ENCODE measurements around the gene GAS7.
A peak's percentile ranks its signal among the peaks of the same experiment; 100 is the strongest.

Gene GAS7

GRCh38 chr17:9991796-9992195, 206.6 kb downstream of the GAS7 start:
- no peak overlapping the region for H3K4me3 ChIP-seq (replicated peaks; ENCODE audit: low read depth, low read length)
- TF ChIP-seq, protein P1, sequence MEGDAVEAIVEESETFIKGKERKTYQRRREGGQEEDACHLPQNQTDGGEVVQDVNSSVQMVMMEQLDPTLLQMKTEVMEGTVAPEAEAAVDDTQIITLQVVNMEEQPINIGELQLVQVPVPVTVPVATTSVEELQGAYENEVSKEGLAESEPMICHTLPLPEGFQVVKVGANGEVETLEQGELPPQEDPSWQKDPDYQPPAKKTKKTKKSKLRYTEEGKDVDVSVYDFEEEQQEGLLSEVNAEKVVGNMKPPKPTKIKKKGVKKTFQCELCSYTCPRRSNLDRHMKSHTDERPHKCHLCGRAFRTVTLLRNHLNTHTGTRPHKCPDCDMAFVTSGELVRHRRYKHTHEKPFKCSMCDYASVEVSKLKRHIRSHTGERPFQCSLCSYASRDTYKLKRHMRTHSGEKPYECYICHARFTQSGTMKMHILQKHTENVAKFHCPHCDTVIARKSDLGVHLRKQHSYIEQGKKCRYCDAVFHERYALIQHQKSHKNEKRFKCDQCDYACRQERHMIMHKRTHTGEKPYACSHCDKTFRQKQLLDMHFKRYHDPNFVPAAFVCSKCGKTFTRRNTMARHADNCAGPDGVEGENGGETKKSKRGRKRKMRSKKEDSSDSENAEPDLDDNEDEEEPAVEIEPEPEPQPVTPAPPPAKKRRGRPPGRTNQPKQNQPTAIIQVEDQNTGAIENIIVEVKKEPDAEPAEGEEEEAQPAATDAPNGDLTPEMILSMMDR (IDR thresholded peaks at IDR 0.05; ENCODE audit: low read length, missing control alignments): no peak
- no peak for DNase-seq (ENCODE audit: low read depth)

DNA sequence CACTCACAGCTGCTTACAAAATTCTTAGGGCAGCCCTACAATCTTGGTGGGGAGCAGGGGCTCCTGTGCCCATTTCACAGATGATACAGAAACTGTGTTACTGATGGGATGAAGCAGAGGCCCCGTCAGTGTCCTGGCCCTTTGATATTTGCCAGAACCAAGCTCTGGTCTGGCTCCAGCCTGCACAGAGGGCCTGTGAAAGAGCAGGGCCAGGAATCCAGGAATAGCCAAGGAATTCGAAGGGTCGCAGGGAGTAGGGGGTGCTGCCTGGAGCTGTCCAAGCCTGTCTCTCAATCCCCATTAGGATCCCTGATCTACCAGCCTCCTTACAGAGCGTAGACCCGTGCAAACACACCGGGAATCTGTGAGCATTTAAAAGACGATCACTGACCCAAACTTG, 207.1 kb downstream of the GAS7 start:
- no peak overlapping the region for H3K4me3 ChIP-seq (replicated peaks; ENCODE audit: low read depth, low read length)
- TF ChIP-seq, protein P1 (IDR thresholded peaks at IDR 0.05; ENCODE audit: low read length, missing control alignments): no peak
- no peak for DNase-seq (ENCODE audit: low read depth)

GRCh38 chr17:9987779-9988585, 210.4 kb downstream of the GAS7 start:
- H3K4me3 ChIP-seq (replicated peaks; ENCODE audit: low read depth, low read length): no peak overlapping the region
- peak; percentile 39 for DNase-seq (ENCODE audit: low read depth)
- TF ChIP-seq, protein P1 (IDR thresholded peaks at IDR 0.05; ENCODE audit: low read length, missing control alignments): peak; percentile 72

DNA sequence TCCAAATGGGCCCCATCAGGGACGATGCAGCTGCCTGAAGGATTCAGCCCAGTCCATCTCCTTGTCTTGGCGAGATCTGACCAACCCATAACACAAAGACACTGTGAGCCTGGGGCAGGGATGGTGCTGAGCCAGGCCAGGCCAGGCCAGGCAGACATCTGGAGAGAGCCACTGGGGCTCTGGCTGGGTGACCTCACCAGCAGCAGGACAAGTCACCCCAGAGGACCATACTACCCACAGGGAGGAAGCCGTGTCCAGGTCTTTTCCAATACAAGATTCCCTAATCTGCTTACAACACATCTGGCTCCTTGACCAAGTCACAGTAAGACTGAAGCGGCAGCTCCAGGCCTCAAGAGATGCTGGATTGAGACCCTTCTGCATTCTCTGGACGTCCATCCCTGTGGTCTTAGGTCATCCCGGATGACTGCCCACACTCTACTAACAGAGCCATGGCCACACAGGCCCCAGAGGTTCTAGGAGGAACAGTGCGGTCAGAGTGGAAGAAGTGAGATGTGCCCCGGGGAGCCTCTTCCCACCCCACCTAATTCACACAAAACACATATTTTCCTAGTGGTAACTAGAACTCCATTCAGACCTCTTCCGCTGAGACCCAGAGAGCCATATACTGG, 211.5 kb downstream of the GAS7 start:
- no peak overlapping the region for H3K4me3 ChIP-seq (replicated peaks; ENCODE audit: low read depth, low read length)
- TF ChIP-seq, protein P1 (IDR thresholded peaks at IDR 0.05; ENCODE audit: low read length, missing control alignments): no peak
- DNase-seq (ENCODE audit: low read depth): no peak

DNA sequence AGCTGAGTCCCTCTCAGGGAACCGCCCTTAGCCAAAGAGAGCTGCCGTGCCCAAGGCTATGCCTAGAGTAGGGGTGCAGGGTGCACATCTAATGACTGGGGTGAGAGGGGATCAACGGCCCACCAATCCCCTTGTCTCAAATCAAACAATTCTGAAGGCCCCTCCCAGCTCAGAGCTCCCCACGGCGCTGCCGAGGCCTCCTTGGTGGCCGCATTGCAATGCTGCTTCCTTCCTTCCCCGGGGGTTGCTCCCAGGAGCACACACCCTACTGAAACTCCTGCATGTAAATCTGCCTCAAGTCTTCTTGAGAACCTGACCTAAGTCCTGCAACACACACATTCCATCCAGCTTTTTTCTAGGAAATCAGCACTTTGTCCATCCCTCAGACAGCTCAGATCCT, 212.8 kb downstream of the GAS7 start:
- TF ChIP-seq, protein P1 (IDR thresholded peaks at IDR 0.05; ENCODE audit: low read length, missing control alignments): no peak
- H3K4me3 ChIP-seq (replicated peaks; ENCODE audit: low read depth, low read length): no peak overlapping the region
- no peak for DNase-seq (ENCODE audit: low read depth)

- H3K4me3 ChIP-seq (replicated peaks; ENCODE audit: low read depth, low read length): no peak overlapping the region
- no peak for DNase-seq (ENCODE audit: low read depth)
- TF ChIP-seq, protein P1 (IDR thresholded peaks at IDR 0.05; ENCODE audit: low read length, missing control alignments): no peak
Observed at GRCh38 chr17:9984768-9985167, 213.6 kb downstream of the GAS7 start.

Data from fibroblast of pulmonary artery (primary cell).